ENCODE measurements around the gene TMEM221.

The TMEM221 gene

DNA sequence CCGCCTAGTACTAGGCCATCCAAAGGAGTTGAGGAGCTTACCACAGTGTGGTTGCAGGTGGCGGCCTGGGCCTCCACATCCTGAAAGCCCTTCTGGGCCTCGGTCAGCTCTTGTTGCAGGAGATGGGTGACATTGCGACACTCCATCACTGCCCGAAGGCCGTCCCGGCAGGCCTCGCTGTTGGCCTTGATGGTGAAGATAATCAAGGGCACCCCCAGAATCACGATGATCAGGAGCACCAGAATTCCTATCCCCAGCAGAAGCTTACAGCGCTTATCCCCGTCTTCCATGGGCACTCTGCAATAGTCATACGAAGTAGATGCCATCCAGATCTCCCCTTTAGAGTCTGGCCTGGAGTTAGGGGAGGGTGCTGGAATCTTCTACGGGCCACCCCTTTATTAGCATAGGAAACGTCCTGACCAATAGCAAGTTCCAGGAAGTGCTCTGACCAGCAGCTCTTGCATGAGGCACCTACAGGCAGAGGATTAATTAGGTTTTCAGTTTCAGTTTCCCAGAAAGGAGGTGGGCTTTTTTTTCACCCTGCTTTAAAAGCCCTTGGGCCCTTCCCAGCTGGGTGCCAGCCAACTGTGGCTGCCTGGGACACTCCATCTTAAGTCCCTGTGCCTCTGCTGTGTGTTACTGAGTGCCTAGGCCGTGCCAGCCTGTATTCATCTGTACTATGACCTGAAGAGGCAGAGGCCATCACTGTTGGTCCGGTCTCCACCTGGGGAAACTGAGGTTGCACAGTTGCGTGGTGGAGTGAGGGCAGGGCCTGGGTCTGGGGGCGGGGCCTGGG lies 43.0 kb downstream of the TMEM221 start, which contains the start of gene BST2:
TSS of gene BST2 (minus strand) at position 381 of the 796 bp plus-strand sequence. CDS start at position 326, 55 bp downstream.
- DNase-seq (ENCODE audit: low read depth in 2 of 2), result no peak

DNA sequence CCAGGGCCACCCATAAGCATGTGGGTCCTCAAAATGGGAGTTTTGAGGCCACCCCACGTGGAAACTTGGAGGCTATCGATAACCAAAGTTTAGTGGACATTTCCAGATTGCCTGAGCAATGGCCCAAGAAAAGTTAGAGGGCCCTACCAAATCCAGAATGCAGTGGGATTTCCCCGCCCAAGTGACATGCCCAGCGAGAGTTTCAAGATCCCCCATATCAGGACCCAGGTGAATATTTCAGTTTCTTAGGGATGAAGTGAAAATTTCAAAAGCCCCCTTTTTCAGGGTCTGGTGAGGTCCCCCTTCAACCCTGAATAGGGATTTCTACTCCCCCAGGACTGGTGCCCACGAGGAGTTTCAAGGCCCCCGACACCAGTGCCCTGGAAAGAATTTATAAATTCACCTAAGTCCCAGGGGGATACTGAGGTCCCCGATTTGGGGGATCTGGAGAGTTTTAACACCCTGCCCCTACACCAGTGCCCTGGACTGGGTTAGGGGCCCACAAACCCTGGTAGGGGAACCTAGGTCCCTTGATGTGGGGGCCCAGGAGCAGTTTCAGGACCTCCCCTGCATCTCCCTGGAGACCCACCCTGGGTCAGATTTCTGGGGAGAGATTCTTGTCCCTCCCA lies 43.7 kb downstream of the TMEM221 start:
- DNase-seq (ENCODE audit: low read depth in 2 of 2), result no peak

DNA sequence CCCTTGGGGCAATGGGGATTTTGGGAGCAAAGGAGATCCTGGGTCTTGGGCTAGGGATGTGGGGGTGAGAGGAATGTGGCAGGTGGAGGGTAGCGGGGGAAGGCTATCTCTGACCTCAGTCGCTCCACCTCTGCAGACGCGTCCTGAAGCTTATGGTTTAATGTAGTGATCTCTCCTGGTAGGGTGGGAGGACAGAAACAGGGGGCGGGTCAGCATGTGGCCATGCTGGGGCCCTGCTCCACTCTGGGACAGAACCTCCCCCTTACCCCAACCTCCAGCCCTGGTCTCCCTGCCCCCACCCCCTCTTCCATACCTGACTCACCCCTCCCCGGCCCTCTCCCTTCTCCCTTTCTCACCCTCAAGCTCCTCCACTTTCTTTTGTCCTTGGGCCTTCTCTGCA lies 44.5 kb downstream of the TMEM221 start:
- no peak for DNase-seq (ENCODE audit: low read depth in 2 of 2)

DNA sequence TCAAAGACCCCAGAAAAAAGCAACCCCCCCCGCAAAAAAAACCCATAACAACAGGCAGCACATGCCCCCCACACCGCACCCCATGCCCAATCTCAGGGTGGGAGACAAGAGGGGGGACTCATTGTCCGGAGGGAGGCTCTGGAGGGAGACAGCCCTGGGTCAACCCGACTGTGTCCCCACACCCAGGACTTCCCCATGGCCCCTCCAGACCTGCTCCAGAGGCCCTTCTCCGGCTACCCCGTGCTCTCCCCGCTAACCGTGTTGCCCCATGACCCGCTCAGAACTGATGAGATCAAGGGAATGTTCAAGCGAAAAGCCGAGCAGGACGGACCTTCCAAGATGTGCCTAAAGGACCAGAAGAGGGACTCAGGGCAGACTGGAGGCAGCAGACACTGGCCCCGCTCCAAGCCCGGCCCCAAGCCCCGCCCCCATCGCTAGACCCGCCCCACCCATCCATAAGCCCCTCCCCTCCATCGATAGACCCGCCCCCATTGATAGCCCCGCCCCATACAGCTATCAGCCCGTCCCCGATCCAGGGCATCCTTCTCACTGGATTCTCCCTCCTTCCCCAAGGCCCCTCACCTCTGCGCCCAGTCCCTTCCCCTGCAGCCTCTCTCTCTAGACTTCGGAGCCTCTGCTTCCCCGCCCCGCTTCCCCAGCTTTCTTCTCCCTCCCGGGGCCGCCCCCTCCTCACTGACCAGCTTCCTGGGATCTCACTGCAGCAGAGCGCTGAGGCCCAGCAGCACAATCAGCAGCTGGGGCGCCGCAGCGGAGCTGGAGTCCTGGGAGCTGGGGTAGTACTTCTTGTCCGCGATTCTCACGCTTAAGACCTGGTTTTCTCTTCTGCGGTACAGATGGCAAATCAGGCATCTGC lies 45.2 kb downstream of the TMEM221 start:
- no peak for DNase-seq (ENCODE audit: low read depth in 2 of 2)

DNA sequence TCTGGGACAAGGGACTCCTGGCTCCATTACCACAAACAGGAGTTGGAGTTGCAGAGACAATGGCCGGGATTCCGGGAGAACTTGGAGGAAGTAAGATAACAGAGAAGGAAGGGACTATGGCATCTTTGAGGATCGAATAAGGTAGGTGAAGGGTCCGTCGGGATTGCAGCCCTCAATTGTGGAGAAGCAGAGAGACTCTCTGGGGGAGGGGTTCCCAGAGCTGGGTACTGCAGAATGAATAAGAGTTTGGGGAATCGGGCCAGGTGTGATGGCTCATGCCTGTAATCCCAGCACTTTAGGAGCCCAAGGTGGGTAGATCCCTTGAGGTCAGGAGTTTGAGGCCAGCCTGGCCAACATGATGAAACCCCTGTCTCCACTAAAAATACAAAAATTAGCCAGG lies 46.8 kb downstream of the TMEM221 start:
- DNase-seq (ENCODE audit: low read depth in 2 of 2), result no peak

- DNase-seq (ENCODE audit: low read depth in 2 of 2), result no peak
Observed at GRCh38 chr19:17398902-17399527, 49.5 kb downstream of the TMEM221 start.

GRCh38 chr19:17394891-17395415 lies 53.5 kb downstream of the TMEM221 start:
- peak; percentile 48 to 80 for DNase-seq (ENCODE audit: low read depth in 2 of 2)

DNA sequence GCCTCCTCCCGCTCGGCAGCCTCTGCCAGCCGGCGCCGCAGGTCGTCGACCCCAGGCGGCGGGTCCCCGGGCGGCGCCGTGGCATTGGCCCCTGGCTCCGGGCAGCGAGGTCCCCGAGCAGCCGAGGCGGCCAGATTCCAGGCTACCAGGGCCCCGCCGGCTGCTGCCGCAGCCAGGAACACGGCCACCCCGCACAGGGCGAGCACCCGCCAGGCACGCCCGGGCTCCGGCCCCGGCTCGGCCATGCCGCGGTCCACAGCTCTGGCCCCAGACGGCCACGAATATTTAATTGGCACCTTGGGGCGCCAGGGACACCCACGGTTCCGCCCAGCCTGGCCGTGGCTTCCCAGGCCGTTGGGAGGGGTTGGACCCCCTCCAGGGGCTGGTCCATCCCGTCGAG lies 54.6 kb downstream of the TMEM221 start, which contains the start of gene CCDC194:
TSS of gene CCDC194 (minus strand) at position 283 of the 400 bp plus-strand sequence. CDS start at position 245, 38 bp downstream.
- no peak for DNase-seq (ENCODE audit: low read depth in 2 of 2)

GRCh38 chr19:17393002-17393401 lies 55.5 kb downstream of the TMEM221 start:
- DNase-seq (ENCODE audit: low read depth in 2 of 2), result no peak

- no peak for DNase-seq (ENCODE audit: low read depth in 2 of 2)
Observed at GRCh38 chr19:17391371-17392151, 56.9 kb downstream of the TMEM221 start.

- peak; percentile 76 to 92 for DNase-seq (ENCODE audit: low read depth in 2 of 2)
Observed at GRCh38 chr19:17390665-17391370, 57.6 kb downstream of the TMEM221 start.

DNA sequence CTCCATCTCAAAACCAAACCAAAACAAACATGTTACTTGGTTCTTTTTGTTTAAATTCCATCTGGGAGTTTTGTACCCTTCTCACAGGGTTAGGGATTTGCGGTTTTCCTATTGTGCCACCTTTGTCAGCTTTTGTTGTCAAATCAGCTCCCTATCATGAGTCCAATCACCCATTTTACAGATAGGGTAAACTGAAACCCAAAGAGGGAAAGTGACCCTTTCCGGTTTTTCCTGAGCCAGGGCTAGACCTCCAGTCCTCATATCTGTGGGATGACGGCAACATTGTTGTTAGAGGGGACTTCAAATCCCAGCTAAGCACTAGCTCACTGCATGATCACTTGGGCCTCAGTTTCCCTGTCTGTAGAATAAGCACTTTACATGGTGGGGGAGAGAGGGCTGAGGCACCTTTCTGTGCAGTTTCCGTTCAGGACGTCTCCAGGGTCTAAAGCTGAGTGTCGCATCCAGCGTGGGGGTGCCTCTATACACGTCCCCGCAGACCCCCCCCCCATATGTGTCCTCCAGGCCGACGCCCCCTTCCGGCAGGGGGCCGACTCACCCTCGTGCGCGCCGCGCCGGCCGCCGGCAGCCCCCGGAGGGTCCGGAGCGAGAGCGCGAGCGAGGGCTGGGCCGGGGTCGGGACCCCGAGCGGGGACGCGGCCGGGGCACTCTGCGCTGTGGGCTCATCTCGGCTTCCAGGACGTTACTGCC lies 58.4 kb downstream of the TMEM221 start:
- no peak for DNase-seq (ENCODE audit: low read depth in 2 of 2)

GRCh38 chr19:17389288-17389687 lies 59.2 kb downstream of the TMEM221 start:
- DNase-seq (ENCODE audit: low read depth in 2 of 2), result no peak

DNA sequence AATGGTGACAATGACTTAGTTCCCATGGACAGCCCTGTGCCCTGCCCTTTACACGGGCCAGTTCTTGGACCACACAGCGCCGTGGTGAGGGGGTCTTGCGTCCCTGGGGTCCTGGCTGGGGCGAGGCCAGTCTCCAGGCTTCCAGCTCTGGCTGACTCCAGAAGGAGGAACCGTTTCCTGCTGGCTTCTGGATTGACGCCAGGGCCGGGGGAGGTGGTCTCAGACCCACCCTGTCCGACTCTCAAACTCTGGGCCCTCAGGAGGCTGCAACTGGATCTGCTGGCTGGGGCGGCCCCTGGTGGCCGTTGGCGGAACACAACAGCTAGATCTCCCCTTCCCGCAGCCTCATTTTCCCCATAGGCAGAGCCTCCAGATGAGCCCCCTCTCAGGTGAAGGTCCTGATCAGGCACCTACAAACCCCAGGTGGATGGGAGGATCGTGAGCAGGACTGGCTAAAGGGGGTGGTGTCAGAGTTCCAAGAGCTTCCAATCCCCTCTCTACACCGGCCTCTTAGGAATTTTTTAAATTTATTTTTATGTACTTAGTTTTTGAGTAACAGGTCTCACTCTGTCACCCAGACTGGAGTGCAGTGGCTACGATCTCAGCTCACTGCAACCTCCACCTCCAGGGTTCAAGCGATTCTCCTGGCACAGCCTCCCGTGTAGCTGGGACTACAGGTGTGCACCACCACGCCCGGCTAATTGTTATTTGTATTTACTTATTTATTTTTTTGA lies 62.4 kb downstream of the TMEM221 start:
- DNase-seq (ENCODE audit: low read depth in 2 of 2), result peak in 1 of 2 experiments; percentile 61
